NCI-H146 treated with DMSO at 0.1 percent for 48 hours (cell line): ENCODE data around the gene FAM13C.
"Not testable (repeated sequence)": the region's sequence is repeated elsewhere in the genome, so short reads cannot be mapped to it uniquely, and the experiment has no call there.

ENCODE experiments used
- DNase-seq: peaks from one replicate; lab custom pipeline; 2025; ENCODE audit not compliant: unreplicated experiment; lab: John Stamatoyannopoulos, UW

FAM13C gene

GRCh38 chr10:59239108-59239507, 123.2 kb downstream of the FAM13C start:
- not testable (repeated sequence) for DNase-seq

- DNase-seq, result no peak
These were observed 124.6 kb downstream of the FAM13C start for GRCh38 chr10:59237775-59238174.

- DNase-seq, result no peak
These were observed 126.2 kb downstream of the FAM13C start for GRCh38 chr10:59236064-59236697.

GRCh38 chr10:59234816-59235429, 127.4 kb downstream of the FAM13C start:
- DNase-seq, result peak; percentile 15

GRCh38 chr10:59234194-59234593, 128.2 kb downstream of the FAM13C start:
- no peak for DNase-seq

- no peak for DNase-seq
These were observed 132.9 kb downstream of the FAM13C start for GRCh38 chr10:59229441-59229840.

GRCh38 chr10:59227136-59227673, 135.1 kb downstream of the FAM13C start:
- no peak for DNase-seq

- no peak for DNase-seq
These were observed 137.1 kb downstream of the FAM13C start for GRCh38 chr10:59225211-59225610.

- not testable (repeated sequence) for DNase-seq
These were observed 138.8 kb downstream of the FAM13C start for GRCh38 chr10:59223597-59223996.

GRCh38 chr10:59222788-59223187, 139.6 kb downstream of the FAM13C start:
- no peak for DNase-seq

- DNase-seq, result no peak
These were observed 146.0 kb downstream of the FAM13C start for GRCh38 chr10:59216178-59216869.

- no peak for DNase-seq
These were observed 148.2 kb downstream of the FAM13C start for GRCh38 chr10:59214160-59214559.

- no peak for DNase-seq
These were observed 150.0 kb downstream of the FAM13C start for GRCh38 chr10:59212301-59212798.

- no peak for DNase-seq
These were observed 156.1 kb downstream of the FAM13C start for GRCh38 chr10:59206204-59206720.
